HFFc6 (cell line): Measurements from ENCODE around the gene HELZ. TPM values are rescaled to one million over a fixed set of nuclear protein-coding genes. Genes with fewer than 3 reads are reported as not detected.

Experiments
- DNase-seq: peaks from one replicate; pipeline ENCODE4 v3.0.0-alpha.2; 2018
- H3K27ac Mint-ChIP-seq: 2 replicates; pipeline ENCODE4 v1.8.0; 2020; ENCODE audit warnings: mild to moderate bottlenecking, mixed read lengths
- H3K27me3 Mint-ChIP-seq: 2 replicates; pipeline ENCODE4 v1.8.0; 2021; ENCODE audit warnings: mild to moderate bottlenecking, moderate library complexity, mixed read lengths; ENCODE audit not compliant: insufficient read depth
- H3K36me3 Mint-ChIP-seq: 2 replicates; pipeline ENCODE4 v1.8.0; 2021; ENCODE audit warnings: low read depth, mixed read lengths
- H3K4me1 Mint-ChIP-seq: 2 replicates; pipeline ENCODE4 v1.8.0; 2020; ENCODE audit warnings: low read depth, mixed read lengths
- H3K4me3 Mint-ChIP-seq: 2 replicates; pipeline ENCODE4 v1.8.0; 2020; ENCODE audit warnings: mild to moderate bottlenecking, moderate library complexity, mixed read lengths
- H3K9me3 Mint-ChIP-seq: 2 replicates; pipeline ENCODE4 v1.8.0; 2020; ENCODE audit warnings: mild to moderate bottlenecking, mixed read lengths
- CTCF ChIP-seq: fragments of 200-600 bp; sonication (generic); IDR thresholded peaks from 2 replicates; pipeline ENCODE4 v1.5.0; 2021; ENCODE audit warnings: antibody characterized with exemption, mild to moderate bottlenecking
- total RNA-seq, 6 experiments: library from RNA; stranded (reverse); fragmentation: NEBNext Ultra II Directional; extraction: Animal tissue kit (Norgen Biotek cat#: 25700); gene quantifications; 2 replicates in 1 of 6; 3 replicates in 5 of 6; pipeline ENCODE4 v1.2.3, GENCODE V29; 2021

Gene HELZ
- total RNA-seq, 6 experiments from 2014 or later = 36.0 to 46.2 (median 38.4) TPM

GRCh38 chr17:67054608-67055007, 190.4 kb downstream of the HELZ start:
- H3K4me3 Mint-ChIP-seq = no peak overlapping the region
- TF ChIP-seq CTCF = no peak
- H3K9me3 Mint-ChIP-seq = peaks cover under 1% of the 10 kb centered on the region
- DNase-seq = no peak
- H3K4me1 Mint-ChIP-seq = no peaks in the 10 kb centered on the region
- no peak overlapping the region for H3K27ac Mint-ChIP-seq
- H3K36me3 Mint-ChIP-seq = peaks cover 3% of the 10 kb centered on the region; the same call in 1 of the 2 replicates
- H3K27me3 Mint-ChIP-seq = peaks cover 10% of the 10 kb centered on the region

- Mint-ChIP-seq H3K27ac (no peak overlapping the region), H3K4me3 (no peak overlapping the region), H3K27me3 (peaks cover 13% of the 10 kb centered on the region), H3K36me3 (peaks cover 3% of the 10 kb centered on the region; the same call in 1 of the 2 replicates), H3K4me1 (no peaks in the 10 kb centered on the region), H3K9me3 (peaks cover 5% of the 10 kb centered on the region)
- TF ChIP-seq CTCF = no peak
- DNase-seq = no peak
These were observed 190.9 kb downstream of the HELZ start for GRCh38 chr17:67054011-67054591.

- Mint-ChIP-seq H3K9me3 (peaks cover 11% of the 10 kb centered on the region), H3K4me3 (no peak overlapping the region), H3K4me1 (no peaks in the 10 kb centered on the region), H3K27ac (no peak overlapping the region), H3K27me3 (peaks cover 16% of the 10 kb centered on the region), H3K36me3 (peaks cover 8% of the 10 kb centered on the region)
- TF ChIP-seq CTCF = no peak
- DNase-seq = no peak
These were observed 191.5 kb downstream of the HELZ start for GRCh38 chr17:67053438-67054000.

- Mint-ChIP-seq H3K4me3 (no peak overlapping the region), H3K36me3 (peaks cover 11% of the 10 kb centered on the region), H3K27ac (no peak overlapping the region), H3K9me3 (peaks cover 18% of the 10 kb centered on the region), H3K27me3 (peaks cover 17% of the 10 kb centered on the region), H3K4me1 (no peaks in the 10 kb centered on the region)
- no peak for DNase-seq
- no peak for TF ChIP-seq CTCF
These were observed 192.1 kb downstream of the HELZ start for GRCh38 chr17:67052720-67053437.

- DNase-seq = no peak
- H3K4me1 Mint-ChIP-seq = no peaks in the 10 kb centered on the region
- H3K36me3 Mint-ChIP-seq = peaks cover 14% of the 10 kb centered on the region
- H3K27me3 Mint-ChIP-seq = peaks cover 17% of the 10 kb centered on the region
- no peak for TF ChIP-seq CTCF
- peaks cover 28% of the 10 kb centered on the region for H3K9me3 Mint-ChIP-seq
- no peak overlapping the region for H3K27ac Mint-ChIP-seq
- no peak overlapping the region for H3K4me3 Mint-ChIP-seq
These were observed 193.2 kb downstream of the HELZ start for GRCh38 chr17:67051837-67052236.
